Activated T-cell treated with anti-CD3 and anti-CD28 coated beads, Interleukin-2, amount 50 U/mL, for 24 hours (primary cell): Measurements from ENCODE around the gene PRDM11.

Experiments used
- DNase-seq: peaks from one replicate; pipeline ENCODE4 v3.0.0-alpha.2; 2020
- H3K27ac Mint-ChIP-seq: 2 replicates; pipeline ENCODE4 v1.8.0; 2020; ENCODE audit warnings: mild to moderate bottlenecking, mixed read lengths
- H3K27me3 Mint-ChIP-seq: 2 replicates; pipeline ENCODE4 v1.8.0; 2020; ENCODE audit warnings: mixed read lengths
- H3K36me3 Mint-ChIP-seq: 2 replicates; pipeline ENCODE4 v1.8.0; 2020; ENCODE audit warnings: low read depth, mixed read lengths
- H3K4me1 Mint-ChIP-seq: 2 replicates; pipeline ENCODE4 v1.8.0; 2020; ENCODE audit warnings: low read depth, mixed read lengths
- H3K4me3 Mint-ChIP-seq: 2 replicates; pipeline ENCODE4 v1.8.0; 2020; ENCODE audit warnings: mild to moderate bottlenecking, moderate library complexity, mixed read lengths
- H3K9me3 Mint-ChIP-seq: 2 replicates; pipeline ENCODE4 v1.8.0; 2020; ENCODE audit warnings: mixed read lengths

Gene PRDM11

DNA sequence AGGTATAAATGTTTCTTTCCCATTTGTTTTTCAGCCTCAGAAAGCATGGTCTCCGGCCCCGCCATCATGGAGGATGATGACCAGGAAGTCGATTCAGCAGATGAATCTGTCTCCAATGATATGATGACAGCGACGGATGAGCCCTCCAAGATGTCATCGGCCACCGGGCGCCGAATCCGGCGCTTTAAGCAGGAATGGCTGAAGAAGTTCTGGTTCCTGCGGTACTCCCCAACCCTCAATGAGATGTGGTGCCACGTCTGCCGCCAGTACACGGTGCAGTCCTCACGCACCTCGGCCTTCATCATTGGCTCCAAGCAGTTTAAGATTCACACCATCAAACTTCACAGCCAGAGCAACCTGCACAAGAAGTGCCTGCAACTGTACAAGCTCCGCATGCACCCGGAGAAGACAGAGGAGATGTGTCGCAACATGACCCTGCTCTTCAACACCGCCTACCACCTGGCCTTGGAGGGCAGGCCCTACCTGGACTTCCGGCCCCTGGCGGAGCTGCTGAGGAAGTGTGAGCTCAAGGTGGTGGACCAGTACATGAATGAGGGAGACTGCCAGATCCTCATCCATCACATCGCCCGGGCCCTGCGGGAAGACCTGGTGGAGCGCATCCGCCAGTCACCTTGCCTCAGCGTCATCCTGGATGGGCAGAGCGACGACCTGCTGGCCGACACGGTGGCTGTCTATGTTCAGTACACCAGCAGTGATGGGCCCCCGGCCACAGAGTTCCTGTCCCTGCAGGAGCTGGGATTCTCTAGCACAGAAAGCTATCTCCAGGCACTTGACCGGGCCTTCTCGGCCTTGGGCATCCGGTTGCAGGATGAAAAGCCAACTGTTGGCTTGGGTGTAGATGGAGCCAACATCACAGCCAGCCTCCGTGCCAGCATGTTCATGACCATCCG is 79.8 kb downstream of the PRDM11 start:
- Mint-ChIP-seq H3K9me3 (no peaks in the 10 kb centered on the region), H3K27me3 (no peaks in the 10 kb centered on the region), H3K36me3 (peaks cover 26% of the 10 kb centered on the region), H3K4me1 (no peaks in the 10 kb centered on the region), H3K4me3 (no peak overlapping the region), H3K27ac (no peak overlapping the region)
- DNase-seq = no peak

- Mint-ChIP-seq H3K4me1 (no peaks in the 10 kb centered on the region), H3K4me3 (no peak overlapping the region), H3K27ac (no peak overlapping the region), H3K9me3 (no peaks in the 10 kb centered on the region), H3K27me3 (no peaks in the 10 kb centered on the region), H3K36me3 (peaks cover 26% of the 10 kb centered on the region)
- no peak for DNase-seq
These were observed 80.5 kb downstream of the PRDM11 start for GRCh38 chr11:45226901-45227300.

GRCh38 chr11:45227836-45228235 is 81.4 kb downstream of the PRDM11 start:
- no peak for DNase-seq
- peaks cover 26% of the 10 kb centered on the region for H3K36me3 Mint-ChIP-seq
- H3K27ac Mint-ChIP-seq = no peak overlapping the region
- H3K9me3 Mint-ChIP-seq = no peaks in the 10 kb centered on the region
- no peaks in the 10 kb centered on the region for H3K4me1 Mint-ChIP-seq
- no peak overlapping the region for H3K4me3 Mint-ChIP-seq
- H3K27me3 Mint-ChIP-seq = no peaks in the 10 kb centered on the region

DNA sequence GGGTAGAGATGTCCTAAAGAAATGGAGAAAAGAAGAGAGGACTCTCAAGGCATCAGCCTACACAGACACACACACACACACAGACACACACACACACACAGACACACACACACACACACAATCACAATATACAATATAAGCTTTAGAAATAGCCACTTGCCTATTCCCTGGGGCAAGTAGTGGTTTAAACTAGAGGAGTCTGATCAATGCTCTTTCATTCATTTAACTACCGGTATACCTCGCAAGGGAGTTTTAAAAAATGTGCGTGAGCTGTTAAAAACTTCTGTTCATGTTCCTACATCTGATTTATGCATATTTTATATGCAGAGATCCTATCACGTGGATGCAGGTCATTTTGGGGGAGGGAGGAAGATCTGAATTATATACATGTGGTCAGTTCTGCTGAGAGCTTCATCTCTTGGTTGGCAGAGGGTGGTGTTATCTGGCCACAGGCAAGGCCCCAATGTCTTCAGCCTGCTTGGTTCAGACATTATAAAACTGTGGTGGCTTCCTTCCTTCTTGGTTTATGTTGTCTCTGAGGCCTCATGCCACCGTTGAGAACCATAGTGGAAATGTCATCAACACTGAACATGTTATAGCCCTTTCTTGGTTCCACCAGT is 83.1 kb downstream of the PRDM11 start:
- Mint-ChIP-seq H3K27me3 (no peaks in the 10 kb centered on the region), H3K4me1 (no peaks in the 10 kb centered on the region), H3K27ac (no peak overlapping the region), H3K4me3 (no peak overlapping the region), H3K9me3 (no peaks in the 10 kb centered on the region), H3K36me3 (peaks cover 24% of the 10 kb centered on the region)
- DNase-seq = no peak

DNA sequence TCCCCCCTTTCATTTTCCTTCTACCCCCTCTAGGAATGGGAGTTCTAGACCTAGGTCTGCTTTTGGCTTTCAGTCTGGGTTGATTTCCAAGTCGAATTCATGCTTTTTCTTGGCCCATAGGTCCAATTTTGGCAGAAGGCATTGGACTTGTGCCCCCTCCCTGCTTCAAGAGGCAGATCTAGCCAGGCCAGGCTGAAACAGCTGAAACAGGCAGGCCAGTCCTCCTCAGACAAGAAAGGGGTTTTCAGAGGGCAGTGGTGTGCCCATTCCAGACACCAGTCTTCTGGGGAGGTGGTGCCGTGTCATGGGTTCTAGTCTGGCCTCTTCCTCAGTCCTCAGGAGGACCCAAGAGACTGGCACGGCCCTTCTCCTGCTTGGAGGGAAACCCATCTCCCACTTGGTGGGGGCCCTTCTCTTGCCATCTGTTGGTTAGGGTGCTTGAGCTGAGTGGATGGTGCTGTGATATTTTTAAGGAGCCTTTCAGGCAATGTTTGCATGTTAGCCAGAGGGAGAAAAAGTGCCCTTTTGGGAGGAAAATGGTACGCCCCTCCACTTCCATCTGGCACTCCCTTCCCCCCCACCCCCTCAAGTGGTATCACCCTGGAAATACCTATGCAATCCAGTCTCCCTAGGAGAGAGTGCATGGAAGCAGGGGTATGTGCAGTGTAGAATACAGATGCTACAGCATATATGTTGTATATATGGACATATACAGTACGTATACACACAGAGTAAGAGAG is 86.1 kb downstream of the PRDM11 start:
- no peak overlapping the region for H3K27ac Mint-ChIP-seq
- no peaks in the 10 kb centered on the region for H3K9me3 Mint-ChIP-seq
- H3K4me1 Mint-ChIP-seq = no peaks in the 10 kb centered on the region
- no peak for DNase-seq
- peaks cover 15% of the 10 kb centered on the region for H3K27me3 Mint-ChIP-seq
- H3K36me3 Mint-ChIP-seq = peaks cover 3% of the 10 kb centered on the region
- H3K4me3 Mint-ChIP-seq = no peak overlapping the region

DNA sequence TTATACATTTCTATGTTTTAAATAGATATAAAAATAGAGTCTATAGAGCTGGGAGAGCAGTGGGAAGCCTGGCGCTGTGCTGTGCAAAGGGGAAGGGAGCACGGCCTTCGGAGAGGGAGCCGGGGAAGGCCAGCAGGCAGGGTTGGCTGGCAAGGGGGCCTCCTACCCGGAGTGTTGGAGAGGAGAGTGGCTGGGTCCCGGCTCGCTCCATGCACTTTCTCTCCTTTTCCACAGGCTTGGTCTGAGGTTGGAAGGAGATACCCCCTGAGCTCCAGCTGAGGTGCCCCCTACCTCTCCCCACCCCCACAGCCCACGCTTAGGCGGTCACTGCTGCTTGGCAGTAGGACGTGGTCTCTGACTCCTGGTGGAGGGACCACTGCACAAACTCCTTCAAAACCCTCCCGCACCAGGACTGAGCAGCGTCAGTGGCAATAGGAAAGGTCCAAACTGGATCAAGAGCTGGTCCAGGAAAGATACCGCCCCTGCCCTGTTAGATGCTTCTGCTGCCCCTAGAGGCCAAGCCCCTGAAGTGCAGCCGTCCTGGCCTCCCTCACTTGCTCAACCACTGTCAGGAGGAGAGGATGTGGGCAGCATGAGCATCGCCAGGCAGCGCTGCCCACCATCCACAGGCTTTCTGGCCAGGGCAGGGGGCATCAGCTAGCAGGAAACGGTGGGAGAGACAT is 86.8 kb downstream of the PRDM11 start:
- peak; percentile 78 for DNase-seq
- H3K4me1 Mint-ChIP-seq = no peaks in the 10 kb centered on the region
- peaks cover 21% of the 10 kb centered on the region for H3K27me3 Mint-ChIP-seq
- H3K4me3 Mint-ChIP-seq = no peak overlapping the region
- H3K36me3 Mint-ChIP-seq = no peaks in the 10 kb centered on the region
- no peak overlapping the region for H3K27ac Mint-ChIP-seq
- H3K9me3 Mint-ChIP-seq = no peaks in the 10 kb centered on the region

DNA sequence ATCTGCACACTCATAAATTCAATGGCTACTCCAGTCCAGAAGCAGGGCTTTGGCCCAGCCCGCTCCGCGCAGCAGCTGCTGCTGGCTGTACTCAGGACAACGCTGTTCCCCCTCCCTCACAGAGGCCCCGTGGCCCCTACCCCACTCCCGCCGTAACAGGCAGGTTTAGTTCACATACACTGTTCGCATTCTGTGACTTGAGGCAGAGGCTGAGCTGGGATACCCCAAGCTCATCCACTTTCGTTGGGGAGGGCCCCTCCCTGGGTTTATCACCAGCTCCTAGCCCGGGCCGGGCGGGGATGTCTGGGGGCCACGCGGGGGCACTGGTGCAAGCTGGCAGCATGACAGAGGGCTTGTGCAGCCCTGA is 87.3 kb downstream of the PRDM11 start:
- Mint-ChIP-seq H3K4me1 (no peaks in the 10 kb centered on the region), H3K27ac (no peak overlapping the region), H3K27me3 (peaks cover 22% of the 10 kb centered on the region), H3K36me3 (no peaks in the 10 kb centered on the region), H3K4me3 (no peak overlapping the region), H3K9me3 (no peaks in the 10 kb centered on the region)
- DNase-seq = no peak

GRCh38 chr11:45234306-45235006 is 88.0 kb downstream of the PRDM11 start:
- H3K27me3 Mint-ChIP-seq = peaks cover 25% of the 10 kb centered on the region
- no peak overlapping the region for H3K27ac Mint-ChIP-seq

GRCh38 chr11:45237711-45238315 is 91.4 kb downstream of the PRDM11 start:
- no peak for DNase-seq
- peaks cover 30% of the 10 kb centered on the region for H3K27me3 Mint-ChIP-seq
- no peaks in the 10 kb centered on the region for H3K36me3 Mint-ChIP-seq
- H3K9me3 Mint-ChIP-seq = peaks cover 4% of the 10 kb centered on the region
- no peaks in the 10 kb centered on the region for H3K4me1 Mint-ChIP-seq
- no peak overlapping the region for H3K27ac Mint-ChIP-seq
- no peak overlapping the region for H3K4me3 Mint-ChIP-seq

More at GRCh38 chr11:45234306-45235006, 88.0 kb downstream of the PRDM11 start:
- Mint-ChIP-seq H3K9me3 (peaks cover 2% of the 10 kb centered on the region), H3K36me3 (no peaks in the 10 kb centered on the region), H3K4me1 (no peaks in the 10 kb centered on the region), H3K4me3 (no peak overlapping the region)
- DNase-seq = no peak

GRCh38 chr11:45238724-45239123 is 92.3 kb downstream of the PRDM11 start:
- H3K4me1 Mint-ChIP-seq = no peaks in the 10 kb centered on the region
- no peak overlapping the region for H3K4me3 Mint-ChIP-seq
- H3K9me3 Mint-ChIP-seq = peaks cover 4% of the 10 kb centered on the region
- peaks cover 30% of the 10 kb centered on the region for H3K27me3 Mint-ChIP-seq
- DNase-seq = no peak
- H3K27ac Mint-ChIP-seq = no peak overlapping the region
- no peaks in the 10 kb centered on the region for H3K36me3 Mint-ChIP-seq

- H3K27me3 Mint-ChIP-seq = peaks cover 30% of the 10 kb centered on the region
These were observed 93.3 kb downstream of the PRDM11 start for GRCh38 chr11:45239733-45240132.

GRCh38 chr11:45243967-45244366 is 97.5 kb downstream of the PRDM11 start:
- Mint-ChIP-seq H3K27me3 (peaks cover 11% of the 10 kb centered on the region), H3K4me3 (no peak overlapping the region), H3K9me3 (peaks cover 4% of the 10 kb centered on the region), H3K36me3 (no peaks in the 10 kb centered on the region), H3K27ac (no peak overlapping the region), H3K4me1 (no peaks in the 10 kb centered on the region)
- no peak for DNase-seq

More at GRCh38 chr11:45239733-45240132, 93.3 kb downstream of the PRDM11 start:
- Mint-ChIP-seq H3K36me3 (no peaks in the 10 kb centered on the region), H3K27ac (no peak overlapping the region), H3K4me1 (no peaks in the 10 kb centered on the region), H3K4me3 (no peak overlapping the region), H3K9me3 (peaks cover 4% of the 10 kb centered on the region)
- no peak for DNase-seq

GRCh38 chr11:45245218-45246045 is 99.0 kb downstream of the PRDM11 start:
- Mint-ChIP-seq H3K27ac (no peak overlapping the region), H3K9me3 (no peaks in the 10 kb centered on the region), H3K4me3 (no peak overlapping the region), H3K27me3 (peaks cover 12% of the 10 kb centered on the region), H3K36me3 (no peaks in the 10 kb centered on the region), H3K4me1 (no peaks in the 10 kb centered on the region)
- no peak for DNase-seq
